Lung (tissue), 12 donors: ENCODE results near the gene SEMA3A. TPM values are rescaled to one million over a fixed set of nuclear protein-coding genes. Genes with fewer than 3 reads are reported as not detected.

Source experiments
- ATAC-seq: fragments of 200-7000 bp; cut with Tn5 transposase; one replicate; pipeline ENCODE4 v1.9.1; 2020; ENCODE audit warnings: moderate number of reproducible peaks; ENCODE audit not compliant: insufficient read depth, low FRiP score
- DNase-seq, 3 donors: peaks; one replicate each; pipeline ENCODE4 v3.0.0-alpha.2; 2013 to 2017
- H3K27ac ChIP-seq, 2 donors: one replicate each; pipeline ENCODE4 v1.5.1; 2013; ENCODE audit warnings: mild to moderate bottlenecking in 2 of 2, moderate library complexity in 2 of 2, control low read depth in 1 of 2, inconsistent platforms in 1 of 2, low read depth in 1 of 2, low read length in 1 of 2
- H3K27me3 ChIP-seq, 3 donors: one replicate each; pipeline ENCODE4 v1.5.1; 2013; ENCODE audit warnings: low read length in 2 of 3; ENCODE audit not compliant: control insufficient read depth in 3 of 3, insufficient read depth in 3 of 3
- H3K36me3 ChIP-seq, 4 donors: one replicate each; pipeline ENCODE4 v1.5.1; 2013; ENCODE audit warnings: low read length in 4 of 4, mild to moderate bottlenecking in 1 of 4, moderate library complexity in 1 of 4; ENCODE audit not compliant: control insufficient read depth in 4 of 4, insufficient read depth in 4 of 4
- H3K4me1 ChIP-seq, 5 donors: one replicate each; pipeline ENCODE4 v1.5.1; 2013; ENCODE audit warnings: low read length in 5 of 5, mild to moderate bottlenecking in 2 of 5, moderate library complexity in 1 of 5; ENCODE audit not compliant: control insufficient read depth in 5 of 5, insufficient read depth in 5 of 5
- H3K4me3 ChIP-seq: one replicate; pipeline ENCODE4 v1.5.1; 2013; ENCODE audit warnings: mild to moderate bottlenecking, control low read depth, moderate library complexity
- H3K9ac ChIP-seq, 2 donors: one replicate each; pipeline ENCODE4 v1.5.1; 2013; ENCODE audit warnings: low read length in 2 of 2, control low read depth in 1 of 2; ENCODE audit not compliant: insufficient read depth in 1 of 2
- H3K9me3 ChIP-seq, 4 donors: one replicate each; pipeline ENCODE4 v1.5.1; 2013; ENCODE audit warnings: low read length in 3 of 4, mild to moderate bottlenecking in 1 of 4, moderate library complexity in 1 of 4; ENCODE audit not compliant: control insufficient read depth in 4 of 4, insufficient read depth in 3 of 4
- WGBS, 2 donors: extraction: QIAGEN DNeasy Blood & Tissue Kit; methylation state at CpG; one replicate each; pipeline ENCODE4 v1.1.7; 2013; 5-methylcytosine and 5-hydroxymethylcytosine counted together
- polyA plus RNA-seq, 2 donors: library from polyadenylated mRNA; stranded (reverse); fragments of 200-250 nt; gene quantifications; one replicate each; pipeline ENCODE4 v1.2.1, GENCODE V29; 2013
- total RNA-seq, 2 donors: library from RNA; depleted of rRNA in 1 of 2; stranded (reverse); fragments of >200 nt in 1 of 2; gene quantifications; one replicate each; pipeline ENCODE4 v1.2.1, GENCODE V29; 2014 to 2021
- TF ChIP-seq, protein P1 (sequence below): IDR thresholded peaks from 2 replicates; pipeline ENCODE4 v1.5.1; 2012; ENCODE audit warnings: mild to moderate bottlenecking; ENCODE audit errors: control extremely low read depth, extremely low read depth
- donor health status: control.
- donor health status: control.
- donor health status: Bipolar disorder and iron deficiency.
- donor health status: healthy.
- donor health status: DM: yes; HTN: yes; CAD: no.

Gene SEMA3A
- total and polyA plus RNA-seq, 4 donors, result 0.79 to 21.4 (median 5.5) TPM

DNA sequence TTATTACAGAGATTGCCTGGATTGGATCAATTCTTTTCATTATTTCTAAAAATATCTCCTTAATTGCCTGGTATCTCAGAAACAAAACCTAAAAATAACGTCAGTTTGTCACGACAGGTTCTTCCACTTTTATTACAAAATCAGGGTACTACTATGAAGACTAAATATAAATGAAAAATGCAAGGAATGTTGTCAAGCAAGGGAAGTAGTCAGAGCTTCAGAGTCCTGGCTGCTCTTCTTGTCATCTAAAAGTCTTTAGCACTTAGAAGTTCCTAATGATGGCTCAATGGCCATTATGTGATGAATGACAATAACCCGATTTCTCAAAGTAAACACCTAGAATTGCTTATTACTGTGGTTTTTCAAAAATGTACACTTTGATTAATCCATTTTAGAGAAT lies 192.2 kb downstream of the SEMA3A start:
- peaks cover 0 to 19% (median 5%) of the 10 kb centered on the region in 4 donors for H3K36me3 ChIP-seq
- TF ChIP-seq, protein P1, sequence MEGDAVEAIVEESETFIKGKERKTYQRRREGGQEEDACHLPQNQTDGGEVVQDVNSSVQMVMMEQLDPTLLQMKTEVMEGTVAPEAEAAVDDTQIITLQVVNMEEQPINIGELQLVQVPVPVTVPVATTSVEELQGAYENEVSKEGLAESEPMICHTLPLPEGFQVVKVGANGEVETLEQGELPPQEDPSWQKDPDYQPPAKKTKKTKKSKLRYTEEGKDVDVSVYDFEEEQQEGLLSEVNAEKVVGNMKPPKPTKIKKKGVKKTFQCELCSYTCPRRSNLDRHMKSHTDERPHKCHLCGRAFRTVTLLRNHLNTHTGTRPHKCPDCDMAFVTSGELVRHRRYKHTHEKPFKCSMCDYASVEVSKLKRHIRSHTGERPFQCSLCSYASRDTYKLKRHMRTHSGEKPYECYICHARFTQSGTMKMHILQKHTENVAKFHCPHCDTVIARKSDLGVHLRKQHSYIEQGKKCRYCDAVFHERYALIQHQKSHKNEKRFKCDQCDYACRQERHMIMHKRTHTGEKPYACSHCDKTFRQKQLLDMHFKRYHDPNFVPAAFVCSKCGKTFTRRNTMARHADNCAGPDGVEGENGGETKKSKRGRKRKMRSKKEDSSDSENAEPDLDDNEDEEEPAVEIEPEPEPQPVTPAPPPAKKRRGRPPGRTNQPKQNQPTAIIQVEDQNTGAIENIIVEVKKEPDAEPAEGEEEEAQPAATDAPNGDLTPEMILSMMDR, result no peak
- H3K27me3 ChIP-seq, result no peaks in the 10 kb centered on the region
- ATAC-seq (no peak), DNase-seq (peak in 1 of 3 donors; percentile 24)
- no peaks in the 10 kb centered on the region for H3K4me1 ChIP-seq
- H3K27ac ChIP-seq, result no peak overlapping the region
- no peak overlapping the region for H3K9ac ChIP-seq
- no peak overlapping the region for H3K4me3 ChIP-seq
- 52 to 68% methylated on average over 3 of the region's 3 CpGs for WGBS, 2 donors
- H3K9me3 ChIP-seq, result no peaks in the 10 kb centered on the region

DNA sequence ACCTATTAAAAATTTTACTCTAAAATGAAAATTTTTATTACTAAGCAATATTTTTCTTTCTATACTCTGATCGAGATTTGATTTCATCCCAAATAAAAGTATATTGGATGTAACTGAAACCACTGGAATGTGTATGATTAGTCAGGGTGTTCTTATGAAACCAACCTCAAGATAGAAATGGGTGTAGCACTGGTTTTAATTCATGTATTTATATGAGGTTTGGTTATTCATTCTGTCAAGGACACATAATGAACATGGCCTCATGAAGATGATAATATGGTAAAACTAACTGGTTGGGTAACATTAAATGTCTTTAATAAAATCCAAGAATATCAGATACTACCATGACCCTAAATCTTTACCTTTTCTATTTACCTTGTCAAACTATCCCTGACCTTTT lies 197.7 kb downstream of the SEMA3A start:
- H3K27me3 ChIP-seq, result no peaks in the 10 kb centered on the region
- H3K27ac ChIP-seq, result no peak overlapping the region
- H3K4me1 ChIP-seq, result no peaks in the 10 kb centered on the region
- WGBS, 2 donors, result 0% methylated on average over 1 of the region's 1 CpG
- no peak overlapping the region for H3K4me3 ChIP-seq
- no peak overlapping the region for H3K9ac ChIP-seq
- DNase-seq, result no peak
- ATAC-seq, result no peak
- H3K36me3 ChIP-seq, result peaks cover 0 to 7% (median 0%) of the 10 kb centered on the region in 4 donors
- no peaks in the 10 kb centered on the region for H3K9me3 ChIP-seq
- TF ChIP-seq, protein P1, result no peak

DNA sequence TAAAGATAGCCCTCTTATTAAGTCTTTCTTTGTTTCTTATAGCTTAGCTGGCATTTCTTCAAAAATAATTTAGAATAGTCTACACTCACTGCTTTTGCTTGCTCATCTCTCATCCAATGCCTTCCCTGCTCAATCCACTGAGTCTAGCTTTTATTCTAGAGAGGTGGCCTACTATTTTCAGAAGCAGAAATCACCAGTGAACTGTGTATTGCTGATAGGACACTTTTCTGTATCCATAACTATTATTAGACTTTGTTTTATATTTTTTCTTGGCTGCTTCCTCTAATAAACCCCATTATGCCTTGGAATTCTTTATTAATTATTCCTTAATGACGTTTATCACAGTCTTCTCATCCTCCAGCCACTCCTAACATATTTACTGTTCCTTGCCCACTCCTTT lies 206.8 kb downstream of the SEMA3A start:
- Histone ChIP-seq H3K9me3 (no peaks in the 10 kb centered on the region), H3K27me3 (no peaks in the 10 kb centered on the region), H3K9ac (no peak overlapping the region), H3K4me1 (peaks cover 0 to 12% (median 0%) of the 10 kb centered on the region in 5 donors), H3K4me3 (no peak overlapping the region), H3K36me3 (no peaks in the 10 kb centered on the region), H3K27ac (no peak overlapping the region)
- WGBS, 2 donors, result 66 to 84% methylated on average over 1 of the region's 1 CpG
- ATAC-seq, result no peak
- TF ChIP-seq, protein P1, result no peak
- no peak for DNase-seq

DNA sequence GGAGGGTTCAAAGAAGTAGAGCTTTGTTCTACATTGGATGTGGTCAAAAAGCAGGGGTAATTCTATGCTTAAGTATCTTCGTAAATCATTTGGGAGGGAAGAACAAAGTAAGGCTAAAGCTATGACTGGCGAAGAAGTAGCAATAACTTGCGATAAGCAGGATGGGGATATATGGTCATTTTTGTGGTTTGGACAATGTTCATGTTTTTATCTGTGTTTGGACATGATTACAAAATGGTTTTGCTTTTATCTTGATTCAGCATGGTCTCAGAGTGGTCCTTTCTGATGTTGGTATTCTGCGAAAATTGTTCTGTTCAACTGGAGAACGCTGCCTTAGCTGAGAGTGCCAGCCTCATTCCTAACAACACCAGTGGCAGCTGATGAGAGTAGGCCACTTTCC lies 208.8 kb downstream of the SEMA3A start:
- Histone ChIP-seq H3K36me3 (peaks cover 0 to 2% (median 0%) of the 10 kb centered on the region in 4 donors), H3K4me1 (peaks cover 0 to 12% (median 0%) of the 10 kb centered on the region in 5 donors), H3K4me3 (no peak overlapping the region), H3K9ac (no peak overlapping the region), H3K9me3 (no peaks in the 10 kb centered on the region), H3K27me3 (no peaks in the 10 kb centered on the region), H3K27ac (no peak overlapping the region)
- WGBS, 2 donors, result 93 to 95% methylated on average over 5 of the region's 5 CpGs
- DNase-seq (peak in 2 of 3 donors; percentile 65 to 72), ATAC-seq (no peak)
- TF ChIP-seq, protein P1, result no peak
